HepG2 (cell line): ENCODE measurements around the gene RAB43. TPM values are rescaled to one million over a fixed set of nuclear protein-coding genes. Genes with fewer than 3 reads are reported as not detected.

Source experiments
- BRD4 ChIP-seq: sonication (generic); formaldehyde crosslinking; IDR thresholded peaks from 2 replicates; pipeline ENCODE4 v1.4.0; 2020; ENCODE audit warnings: missing genetic modification reagents
- CBX5 ChIP-seq: sonication (generic); formaldehyde crosslinking; IDR thresholded peaks from 2 replicates; pipeline ENCODE4 v1.4.0; 2020; ENCODE audit warnings: missing genetic modification reagents, borderline replicate concordance
- GFI1 ChIP-seq: sonication (generic); formaldehyde crosslinking; IDR thresholded peaks from 2 replicates; pipeline ENCODE4 v1.5.0; 2020; ENCODE audit warnings: missing genetic modification reagents, mild to moderate bottlenecking, borderline replicate concordance
- GTF2F1 ChIP-seq: fragments of 150-350 bp; IDR thresholded peaks from 2 replicates; pipeline ENCODE4 v1.6.1; 2014; ENCODE audit warnings: low read length
- HMG20A ChIP-seq: IDR thresholded peaks from 2 replicates; pipeline ENCODE4 v1.6.1; 2016; ENCODE audit warnings: borderline replicate concordance
- HNF4G ChIP-seq, 2 experiments: sonication (generic) in 1 of 2; formaldehyde crosslinking in 1 of 2; IDR thresholded peaks; 2 replicates each; pipeline versions ENCODE4 v1.4.0 to v1.6.1; 2011 to 2020; ENCODE audit warnings: borderline replicate concordance in 2 of 2, low read depth in 2 of 2, mild to moderate bottlenecking in 2 of 2, low read length in 1 of 2, missing genetic modification reagents in 1 of 2, moderate library complexity in 1 of 2
- IRX3 ChIP-seq: sonication (generic); formaldehyde crosslinking; IDR thresholded peaks from 2 replicates; pipeline ENCODE4 v1.8.1; 2023; ENCODE audit warnings: mild to moderate bottlenecking, low read depth, missing genetic modification reagents, borderline replicate concordance
- JDP2 ChIP-seq: sonication (generic); formaldehyde crosslinking; IDR thresholded peaks from 2 replicates; pipeline ENCODE4 v1.8.1; 2022; ENCODE audit warnings: missing genetic modification reagents, borderline replicate concordance
- NFE2L1 ChIP-seq: sonication (generic); formaldehyde crosslinking; IDR thresholded peaks from 2 replicates; pipeline ENCODE4 v1.4.0; 2020; ENCODE audit warnings: missing genetic modification reagents, mild to moderate bottlenecking, borderline replicate concordance
- RAD21 ChIP-seq: fragments of 450-650 bp; formaldehyde crosslinking; IDR thresholded peaks from 2 replicates; pipeline ENCODE4 v1.5.0; 2020; ENCODE audit warnings: mild to moderate bottlenecking
- SMARCE1 ChIP-seq: fragments of 450-650 bp; IDR thresholded peaks from 2 replicates; pipeline ENCODE4 v1.6.1; 2017; ENCODE audit warnings: borderline replicate concordance
- TARDBP ChIP-seq: sonication (generic); formaldehyde crosslinking; IDR thresholded peaks from 2 replicates; pipeline ENCODE4 v1.8.0; 2022; ENCODE audit warnings: mild to moderate bottlenecking, missing genetic modification reagents
- ZNF160 ChIP-seq: sonication (generic); formaldehyde crosslinking; IDR thresholded peaks from 2 replicates; pipeline ENCODE4 v1.8.0; 2022; ENCODE audit warnings: mild to moderate bottlenecking, inconsistent platforms, missing genetic modification reagents
- ZNF563 ChIP-seq: sonication (generic); formaldehyde crosslinking; IDR thresholded peaks from 2 replicates; pipeline ENCODE4 v1.8.0; 2022; ENCODE audit warnings: mild to moderate bottlenecking, moderate library complexity, missing genetic modification reagents
- polyA plus RNA-seq, 8 experiments: library from polyadenylated mRNA; depleted of rRNA in 3 of 8; stranded (reverse) in 7 of 8; unstranded in 1 of 8; fragments of >200 nt; fragmentation: Illumina TruSeq in 4 of 8; extraction: Trizol in 4 of 8; gene quantifications; 2 replicates each; pipeline versions ENCODE4 v1.2.1 to v1.2.3, GENCODE V29; 2011 to 2016; ENCODE audit warnings: low read depth in 4 of 8, missing spikeins in 1 of 8, mixed read lengths in 1 of 8; ENCODE audit not compliant: insufficient read depth in 1 of 8
- total RNA-seq, 5 experiments: library from RNA; depleted of rRNA; stranded (reverse); fragments of >200 nt; fragmentation: Illumina TruSeq; extraction: Trizol; gene quantifications; 2 replicates each; pipeline ENCODE4 v1.2.3, GENCODE V29; 2016; ENCODE audit warnings: low read depth in 1 of 5
- TF ChIP-seq, protein P1 (sequence below): sonication (generic); formaldehyde crosslinking; IDR thresholded peaks from 2 replicates; pipeline ENCODE4 v1.4.0; 2020; ENCODE audit warnings: missing genetic modification reagents; ENCODE audit errors: not compliant biosample characterization
- TF ChIP-seq, protein P2 (sequence below): sonication (generic); formaldehyde crosslinking; IDR thresholded peaks from 2 replicates; pipeline ENCODE4 v1.8.0; 2022; ENCODE audit warnings: mild to moderate bottlenecking, missing genetic modification reagents
- TF ChIP-seq, protein P3 (sequence below): sonication (generic); formaldehyde crosslinking; IDR thresholded peaks from 2 replicates; pipeline ENCODE4 v1.9.0; 2022; ENCODE audit warnings: missing genetic modification reagents, mild to moderate bottlenecking, borderline replicate concordance
- TF ChIP-seq, protein P4 (sequence below): sonication (generic); formaldehyde crosslinking; conservative IDR thresholded peaks from 2 replicates; pipeline ENCODE4 v1.8.1; 2023; ENCODE audit warnings: missing genetic modification reagents
- TF ChIP-seq, protein P5 (sequence below): sonication (generic); formaldehyde crosslinking; IDR thresholded peaks from 2 replicates; pipeline ENCODE4 v1.8.0; 2022; ENCODE audit warnings: mild to moderate bottlenecking, missing genetic modification reagents; ENCODE audit not compliant: insufficient replicate concordance
- TF ChIP-seq, protein P6 (sequence below): IDR thresholded peaks from 2 replicates; pipeline ENCODE4 v1.6.1; 2016

Gene RAB43
- total and polyA plus RNA-seq, 2 of the 13 experiments (the other 11 are each of a cell fraction or from before 2014, with no cell fraction given), result 11.8 to 18.4 TPM

DNA sequence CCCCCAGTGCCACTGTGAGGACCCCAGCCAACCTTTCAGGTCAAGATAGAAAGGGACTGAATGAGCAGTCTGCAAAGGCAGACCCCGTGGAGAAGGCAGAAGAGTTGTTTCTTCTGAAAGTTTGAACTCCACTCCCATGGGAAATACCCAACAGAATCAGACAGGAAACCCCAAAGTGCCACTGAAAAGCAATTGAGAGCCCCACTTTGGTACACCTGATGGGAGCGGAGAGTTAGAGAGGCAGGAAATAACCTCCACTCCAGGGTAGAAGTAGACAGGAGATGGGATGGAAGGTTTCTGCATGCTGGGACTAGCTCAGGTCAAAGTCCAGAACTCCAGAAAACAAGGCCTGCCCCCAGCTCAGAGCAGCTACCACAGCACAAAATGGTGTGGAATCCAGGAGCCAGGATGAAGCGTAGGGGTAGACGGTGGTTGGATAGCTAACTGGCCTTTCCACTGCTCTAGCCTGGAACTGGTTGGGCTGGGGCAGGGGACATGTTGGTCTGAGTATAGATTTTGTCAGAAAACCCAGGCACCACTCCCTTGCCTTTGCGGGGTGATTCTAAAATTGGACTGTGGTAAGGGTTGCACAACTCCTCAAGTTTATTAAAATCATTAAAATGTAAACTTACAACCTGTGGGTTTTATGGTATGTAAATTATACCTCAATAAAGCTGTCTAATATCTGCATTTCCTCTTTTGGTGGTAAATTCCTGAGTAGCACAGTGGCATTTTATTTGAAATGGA is 1.9 kb upstream of the RAB43 start (continued):
- no peak; the same call in 1 of the 2 replicates for TF ChIP-seq IRX3 (CRISPR knock-in tag)
- TF ChIP-seq TARDBP (CRISPR knock-in tag), result no peak
- no peak for TF ChIP-seq CBX5 (CRISPR knock-in tag)
- TF ChIP-seq, protein P1, sequence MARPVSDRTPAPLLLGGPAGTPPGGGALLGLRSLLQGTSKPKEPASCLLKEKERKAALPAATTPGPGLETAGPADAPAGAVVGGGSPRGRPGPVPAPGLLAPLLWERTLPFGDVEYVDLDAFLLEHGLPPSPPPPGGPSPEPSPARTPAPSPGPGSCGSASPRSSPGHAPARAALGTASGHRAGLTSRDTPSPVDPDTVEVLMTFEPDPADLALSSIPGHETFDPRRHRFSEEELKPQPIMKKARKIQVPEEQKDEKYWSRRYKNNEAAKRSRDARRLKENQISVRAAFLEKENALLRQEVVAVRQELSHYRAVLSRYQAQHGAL (CRISPR knock-in tag), result peak; percentile 47
- no peak for TF ChIP-seq GTF2F1
- TF ChIP-seq, protein P2, sequence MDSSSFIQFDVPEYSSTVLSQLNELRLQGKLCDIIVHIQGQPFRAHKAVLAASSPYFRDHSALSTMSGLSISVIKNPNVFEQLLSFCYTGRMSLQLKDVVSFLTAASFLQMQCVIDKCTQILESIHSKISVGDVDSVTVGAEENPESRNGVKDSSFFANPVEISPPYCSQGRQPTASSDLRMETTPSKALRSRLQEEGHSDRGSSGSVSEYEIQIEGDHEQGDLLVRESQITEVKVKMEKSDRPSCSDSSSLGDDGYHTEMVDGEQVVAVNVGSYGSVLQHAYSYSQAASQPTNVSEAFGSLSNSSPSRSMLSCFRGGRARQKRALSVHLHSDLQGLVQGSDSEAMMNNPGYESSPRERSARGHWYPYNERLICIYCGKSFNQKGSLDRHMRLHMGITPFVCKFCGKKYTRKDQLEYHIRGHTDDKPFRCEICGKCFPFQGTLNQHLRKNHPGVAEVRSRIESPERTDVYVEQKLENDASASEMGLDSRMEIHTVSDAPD (CRISPR knock-in tag), result no peak
- TF ChIP-seq, protein P3, sequence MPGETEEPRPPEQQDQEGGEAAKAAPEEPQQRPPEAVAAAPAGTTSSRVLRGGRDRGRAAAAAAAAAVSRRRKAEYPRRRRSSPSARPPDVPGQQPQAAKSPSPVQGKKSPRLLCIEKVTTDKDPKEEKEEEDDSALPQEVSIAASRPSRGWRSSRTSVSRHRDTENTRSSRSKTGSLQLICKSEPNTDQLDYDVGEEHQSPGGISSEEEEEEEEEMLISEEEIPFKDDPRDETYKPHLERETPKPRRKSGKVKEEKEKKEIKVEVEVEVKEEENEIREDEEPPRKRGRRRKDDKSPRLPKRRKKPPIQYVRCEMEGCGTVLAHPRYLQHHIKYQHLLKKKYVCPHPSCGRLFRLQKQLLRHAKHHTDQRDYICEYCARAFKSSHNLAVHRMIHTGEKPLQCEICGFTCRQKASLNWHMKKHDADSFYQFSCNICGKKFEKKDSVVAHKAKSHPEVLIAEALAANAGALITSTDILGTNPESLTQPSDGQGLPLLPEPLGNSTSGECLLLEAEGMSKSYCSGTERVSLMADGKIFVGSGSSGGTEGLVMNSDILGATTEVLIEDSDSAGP, result no peak; the same call in 1 of the 2 replicates
- TF ChIP-seq, protein P4, sequence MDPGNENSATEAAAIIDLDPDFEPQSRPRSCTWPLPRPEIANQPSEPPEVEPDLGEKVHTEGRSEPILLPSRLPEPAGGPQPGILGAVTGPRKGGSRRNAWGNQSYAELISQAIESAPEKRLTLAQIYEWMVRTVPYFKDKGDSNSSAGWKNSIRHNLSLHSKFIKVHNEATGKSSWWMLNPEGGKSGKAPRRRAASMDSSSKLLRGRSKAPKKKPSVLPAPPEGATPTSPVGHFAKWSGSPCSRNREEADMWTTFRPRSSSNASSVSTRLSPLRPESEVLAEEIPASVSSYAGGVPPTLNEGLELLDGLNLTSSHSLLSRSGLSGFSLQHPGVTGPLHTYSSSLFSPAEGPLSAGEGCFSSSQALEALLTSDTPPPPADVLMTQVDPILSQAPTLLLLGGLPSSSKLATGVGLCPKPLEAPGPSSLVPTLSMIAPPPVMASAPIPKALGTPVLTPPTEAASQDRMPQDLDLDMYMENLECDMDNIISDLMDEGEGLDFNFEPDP, result no peak
- TF ChIP-seq ZNF563 (CRISPR knock-in tag), result no peak
- no peak; the same call in 1 of the 2 replicates for TF ChIP-seq HMG20A (CRISPR knock-in tag)
- TF ChIP-seq JDP2 (CRISPR knock-in tag), result no peak
- TF ChIP-seq, protein P5, sequence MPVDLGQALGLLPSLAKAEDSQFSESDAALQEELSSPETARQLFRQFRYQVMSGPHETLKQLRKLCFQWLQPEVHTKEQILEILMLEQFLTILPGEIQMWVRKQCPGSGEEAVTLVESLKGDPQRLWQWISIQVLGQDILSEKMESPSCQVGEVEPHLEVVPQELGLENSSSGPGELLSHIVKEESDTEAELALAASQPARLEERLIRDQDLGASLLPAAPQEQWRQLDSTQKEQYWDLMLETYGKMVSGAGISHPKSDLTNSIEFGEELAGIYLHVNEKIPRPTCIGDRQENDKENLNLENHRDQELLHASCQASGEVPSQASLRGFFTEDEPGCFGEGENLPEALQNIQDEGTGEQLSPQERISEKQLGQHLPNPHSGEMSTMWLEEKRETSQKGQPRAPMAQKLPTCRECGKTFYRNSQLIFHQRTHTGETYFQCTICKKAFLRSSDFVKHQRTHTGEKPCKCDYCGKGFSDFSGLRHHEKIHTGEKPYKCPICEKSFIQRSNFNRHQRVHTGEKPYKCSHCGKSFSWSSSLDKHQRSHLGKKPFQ (CRISPR knock-in tag), result no peak
- no peak for TF ChIP-seq NFE2L1 (CRISPR knock-in tag)
- TF ChIP-seq SMARCE1, result no peak
- TF ChIP-seq HNF4G (IDR thresholded peaks at IDR 0.05; ENCODE audit: borderline replicate concordance, low read depth, low read length), result peak; percentile 85
- peak; percentile 85 for TF ChIP-seq HNF4G (CRISPR knock-in tag; IDR thresholded peaks at IDR 0.05; ENCODE audit: borderline replicate concordance, low read depth)
- TF ChIP-seq, protein P6, sequence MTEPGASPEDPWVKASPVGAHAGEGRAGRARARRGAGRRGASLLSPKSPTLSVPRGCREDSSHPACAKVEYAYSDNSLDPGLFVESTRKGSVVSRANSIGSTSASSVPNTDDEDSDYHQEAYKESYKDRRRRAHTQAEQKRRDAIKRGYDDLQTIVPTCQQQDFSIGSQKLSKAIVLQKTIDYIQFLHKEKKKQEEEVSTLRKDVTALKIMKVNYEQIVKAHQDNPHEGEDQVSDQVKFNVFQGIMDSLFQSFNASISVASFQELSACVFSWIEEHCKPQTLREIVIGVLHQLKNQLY (CRISPR knock-in tag), result no peak
- TF ChIP-seq ZNF160 (CRISPR knock-in tag), result peak; percentile 20; the same call in 1 of the 2 replicates
- TF ChIP-seq RAD21 (CRISPR knock-in tag), result no peak
- no peak for TF ChIP-seq GFI1
- TF ChIP-seq BRD4 (CRISPR knock-in tag), result peak; percentile 21; the same call in 1 of the 2 replicates
